Epithelial cell of prostate (primary cell): ENCODE data around the gene RASSF9.
A peak's percentile ranks its signal among the peaks of the same experiment; 100 is the strongest.

Experiments
- DNase-seq: peaks from one replicate; pipeline ENCODE4 v3.0.0-alpha.2; 2011; ENCODE audit warnings: low read depth, low spot score
- H3K27ac ChIP-seq: fragments of 450-650 bp; 2 replicates; pipeline ENCODE4 v1.5.1; 2017; ENCODE audit warnings: mild to moderate bottlenecking

Gene RASSF9

GRCh38 chr12:85759091-85759490 is 77.1 kb downstream of the RASSF9 start:
- no peak overlapping the region for H3K27ac ChIP-seq
- DNase-seq: no peak

- H3K27ac ChIP-seq: peak overlapping the region; percentile 52
- peak; percentile 37 for DNase-seq
Observed at GRCh38 chr12:85755760-85756159, 80.4 kb downstream of the RASSF9 start.
